A549 (cell line): ENCODE results near the gene SVOPL.

Experiments
- CHD2 ChIP-seq: fragments of 150-350 bp; IDR thresholded peaks from 2 replicates; pipeline ENCODE4 v1.6.1; 2014; ENCODE audit warnings: low read length; ENCODE audit not compliant: partially characterized antibody
- CTCF ChIP-seq: fragments of >200 bp; sonication (Bioruptor Twin); formaldehyde crosslinking; IDR thresholded peaks from 3 replicates; pipeline ENCODE4 v1.5.1; 2016
- MAX ChIP-seq: IDR thresholded peaks from 2 replicates; pipeline ENCODE4 v1.6.1; 2012
- NR3C1 ChIP-seq: fragments of >200 bp; sonication (Bioruptor Twin); formaldehyde crosslinking; IDR thresholded peaks from 3 replicates; pipeline ENCODE4 v1.6.1; 2017
- PHF8 ChIP-seq: fragments of 200-600 bp; sonication (generic); IDR thresholded peaks from 2 replicates; pipeline ENCODE4 v1.6.1; 2016; ENCODE audit warnings: low read depth, mild to moderate bottlenecking, antibody characterized with exemption, moderate library complexity, borderline replicate concordance
- POLR2A ChIP-seq: IDR thresholded peaks from 2 replicates; pipeline ENCODE4 v1.6.1; 2012; ENCODE audit warnings: mild to moderate bottlenecking, low read length
- SMC3 ChIP-seq: fragments of >200 bp; sonication (Bioruptor Twin); formaldehyde crosslinking; IDR thresholded peaks from 3 replicates; pipeline ENCODE4 v1.6.1; 2018; ENCODE audit warnings: inconsistent platforms

DNA sequence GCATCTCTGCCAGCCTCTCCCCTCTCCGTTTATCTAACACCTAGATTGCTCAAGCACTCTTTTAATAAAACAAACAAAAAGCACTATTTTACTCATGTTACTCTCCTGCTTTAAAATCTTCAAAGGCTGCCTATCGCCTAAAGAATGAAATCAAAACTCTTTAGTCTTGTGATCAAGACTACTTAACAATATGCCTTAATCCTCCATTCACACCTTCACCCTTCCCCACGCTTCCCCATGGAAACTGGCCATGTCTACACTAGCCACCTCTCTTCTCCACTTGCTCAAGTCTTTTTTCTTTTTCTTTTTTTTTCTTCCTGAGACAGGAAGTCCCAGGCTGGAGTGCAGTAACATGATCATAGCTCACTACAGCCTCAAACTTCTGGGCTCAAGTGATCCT is 48.8 kb upstream of the SVOPL start:
- no peak for TF ChIP-seq CTCF
- no peak for TF ChIP-seq PHF8
- no peak for TF ChIP-seq SMC3
- TF ChIP-seq CHD2: no peak
- TF ChIP-seq NR3C1: no peak
- TF ChIP-seq MAX: no peak
- TF ChIP-seq POLR2A: no peak
